Embryonic facial prominence (tissue), 1 donor: ENCODE results near the gene CEP70.
"Not testable (repeated sequence)": the region's sequence is repeated elsewhere in the genome, so short reads cannot be mapped to it uniquely, and the experiment has no call there.

Experiments used
- DNase-seq: peaks from one replicate; pipeline ENCODE4 v3.0.0-alpha.2; 2016; ENCODE audit errors: extremely low spot score

Gene CEP70

GRCh38 chr3:138513090-138513843 is 80.8 kb downstream of the CEP70 start:
- no peak for DNase-seq

- no peak for DNase-seq
These were observed 82.1 kb downstream of the CEP70 start for GRCh38 chr3:138511945-138512344.

GRCh38 chr3:138509586-138509985 is 84.5 kb downstream of the CEP70 start:
- DNase-seq = no peak

- DNase-seq = no peak
These were observed 86.5 kb downstream of the CEP70 start for GRCh38 chr3:138507524-138507923.

- no peak for DNase-seq
These were observed 95.1 kb downstream of the CEP70 start for GRCh38 chr3:138498991-138499390.

- DNase-seq = no peak
These were observed 96.2 kb downstream of the CEP70 start for GRCh38 chr3:138497851-138498250.

GRCh38 chr3:138497021-138497420 is 97.0 kb downstream of the CEP70 start:
- DNase-seq = no peak

GRCh38 chr3:138496436-138496835 is 97.6 kb downstream of the CEP70 start:
- no peak for DNase-seq

- not testable (repeated sequence) for DNase-seq
These were observed 98.4 kb downstream of the CEP70 start for GRCh38 chr3:138495638-138496037.

GRCh38 chr3:138494607-138494929 is 99.5 kb downstream of the CEP70 start:
- no peak for DNase-seq

- no peak for DNase-seq
These were observed 100.1 kb downstream of the CEP70 start for GRCh38 chr3:138493804-138494606.

- DNase-seq = no peak
These were observed 100.9 kb downstream of the CEP70 start for GRCh38 chr3:138492980-138493675.

- DNase-seq = no peak
These were observed 102.1 kb downstream of the CEP70 start for GRCh38 chr3:138491971-138492370.

- not testable (repeated sequence) for DNase-seq
These were observed 107.5 kb downstream of the CEP70 start for GRCh38 chr3:138486580-138486979.

- DNase-seq = not testable (repeated sequence)
These were observed 109.4 kb downstream of the CEP70 start for GRCh38 chr3:138484672-138485071.

- DNase-seq = no peak
These were observed 114.6 kb downstream of the CEP70 start for GRCh38 chr3:138479438-138479863.

GRCh38 chr3:138477801-138478200 is 116.3 kb downstream of the CEP70 start:
- no peak for DNase-seq

GRCh38 chr3:138477120-138477519 is 116.9 kb downstream of the CEP70 start:
- DNase-seq = no peak

- DNase-seq = no peak
These were observed 117.5 kb downstream of the CEP70 start for GRCh38 chr3:138476526-138476925.

- DNase-seq = no peak
These were observed 119.9 kb downstream of the CEP70 start for GRCh38 chr3:138474163-138474562.

GRCh38 chr3:138473391-138473790 is 120.7 kb downstream of the CEP70 start:
- DNase-seq = no peak

GRCh38 chr3:138472141-138472825 is 121.8 kb downstream of the CEP70 start:
- no peak for DNase-seq
